ENCODE measurements around the gene DPP7. TPM values are rescaled to one million over a fixed set of nuclear protein-coding genes. Genes with fewer than 3 reads are reported as not detected.

Gene DPP7
- total RNA-seq, 1 experiment from 2014 or later, result 291 TPM

GRCh38 chr9:137162505-137163364 lies 48.2 kb upstream of the DPP7 start:
- ATAC-seq (peak; percentile 60), DNase-seq (ENCODE audit: low read depth, low spot score) (peak; percentile 45)
- no peaks in the 10 kb centered on the region for H3K36me3 ChIP-seq (ENCODE audit: control insufficient read depth in 1 of 2, insufficient read depth in 2 of 2, low read length in 2 of 2)
- ChIA-PET POLR2A (interaction anchor here (0.7 to 2.5 kb wide), 13 partner anchors 12 to 101 kb away, joined by 3 to 16 read pairs (median 5); partner anchors contain the start of genes ANAPC2, CYSRT1, SSNA1 and TPRN), RAD21 (ENCODE audit: low non-redundant PET in 1 of 2, low total read pairs in 2 of 2, uncharacterized antibody in 2 of 2, unreplicated experiment in 2 of 2) (interaction anchor here (0.6 to 1.1 kb wide), 3 partner anchors 65 to 139 kb away, joined by 3 to 4 read pairs (median 3); partner anchors contain the start of gene RNF224 (in 1 of the 2)), CTCF (interaction anchor here (0.9 to 1.9 kb wide), 6 partner anchors 11 to 76 kb away, joined by 3 to 15 read pairs (median 7); partner anchors contain the start of genes MAN1B1, RNF224 and SSNA1)
- peak overlapping the region; percentile 59 to 70 for H3K4me3 ChIP-seq (replicated peaks in 1 of 2; ENCODE audit: low read depth in 1 of 2, low read length in 2 of 2)
- no peaks in the 10 kb centered on the region for H3K27me3 ChIP-seq (ENCODE audit: insufficient read depth, low read length)
- peaks cover 10 to 54% of the 10 kb centered on the region in 2 experiments for H3K4me1 ChIP-seq (ENCODE audit: control insufficient read depth in 1 of 2, insufficient read depth in 2 of 2, low read length in 2 of 2)
- H3K9ac ChIP-seq (ENCODE audit: low read length), result peak overlapping the region; percentile 77
- TSS peak; percentile 43 for BruUV-seq (replicated peaks)
- no peaks in the 10 kb centered on the region for H3K79me2 ChIP-seq (ENCODE audit: insufficient read depth, low read length)
- intact Hi-C loops (cut with micrococcal nuclease), result loop anchor here (2.0 kb wide), 2 partner anchors 44 to 60 kb away; partner anchors contain the start of gene RNF208
- no peaks in the 10 kb centered on the region for H4K20me1 ChIP-seq (ENCODE audit: insufficient read depth)
- no peak for TF ChIP-seq MAX (IDR thresholded peaks at IDR 0.05)
- no peak for TF ChIP-seq CBX3 (IDR thresholded peaks at IDR 0.05; ENCODE audit: low read depth)
- peak; percentile 18 for TF ChIP-seq YY1 (IDR thresholded peaks at IDR 0.05; ENCODE audit: extremely low read depth, insufficient replicate concordance, low read depth, low read length)
- TF ChIP-seq ZFX (IDR thresholded peaks at IDR 0.05), result peak; percentile 77; the same call in 1 of the 2 replicates
- TF ChIP-seq POLR2AphosphoS5 (IDR thresholded peaks at IDR 0.05; ENCODE audit: low read depth, low read length), result peak; percentile 55
- no peak for TF ChIP-seq SRF (IDR thresholded peaks at IDR 0.05; ENCODE audit: low read depth)
- H3K4me2 ChIP-seq (ENCODE audit: low read length), result peak overlapping the region; percentile 98
- no peak overlapping the region for H2AFZ ChIP-seq (ENCODE audit: low read depth, low read length, poor library complexity, severe bottlenecking)
- H3K27ac ChIP-seq (ENCODE audit: low read depth, low read length), result peak overlapping the region; percentile 82
- H3K9me2 ChIP-seq (ENCODE audit: insufficient read depth), result no peaks in the 10 kb centered on the region
- H3K9me3 ChIP-seq (ENCODE audit: control insufficient read depth in 1 of 2, insufficient read depth in 1 of 2, low read depth in 1 of 2, low read length in 2 of 2), result no peaks in the 10 kb centered on the region
